Stomach (tissue), 9 donors: ENCODE measurements around the gene TMEM253. TPM values are rescaled to one million over a fixed set of nuclear protein-coding genes. Genes with fewer than 3 reads are reported as not detected.

Source experiments
- DNase-seq, 2 donors: peaks; one replicate each; pipeline versions ENCODE4 v3.0.0 to v3.0.0-alpha.2; 2013 to 2019
- H3K27ac ChIP-seq, 5 donors: fragments of 200-600 bp in 4 of 5; sonication (generic) in 4 of 5; one replicate each; pipeline ENCODE4 v1.5.1; 2013 to 2019; ENCODE audit warnings: mild to moderate bottlenecking in 1 of 5, moderate library complexity in 1 of 5
- H3K27me3 ChIP-seq, 3 donors: fragments of 200-600 bp; sonication (generic); one replicate each; pipeline ENCODE4 v1.5.1; 2017 to 2019; ENCODE audit warnings: mixed run types in 1 of 3
- H3K36me3 ChIP-seq, 4 donors: fragments of 200-600 bp; sonication (generic); 1 replicate in 3 of 4; 2 replicates in 1 of 4; pipeline ENCODE4 v1.5.1; 2016 to 2019
- H3K4me1 ChIP-seq, 4 donors: fragments of 200-600 bp; sonication (generic); one replicate each; pipeline ENCODE4 v1.5.1; 2016 to 2019
- H3K4me3 ChIP-seq, 4 donors: fragments of 200-600 bp; sonication (generic) in 3 of 4; one replicate each; pipeline ENCODE4 v1.5.1; 2016 to 2019; ENCODE audit warnings: mild to moderate bottlenecking in 1 of 4
- H3K9me3 ChIP-seq, 4 donors: fragments of 200-600 bp; sonication (generic); one replicate each; pipeline ENCODE4 v1.5.1; 2016 to 2019
- CTCF ChIP-seq, 7 experiments: fragments of 450-650 bp in 4 of 7; fragments of 200-600 bp in 3 of 7; sonication (generic) in 3 of 7; IDR thresholded peaks; one replicate each; pipeline ENCODE4 v1.5.1; 2016 to 2019; ENCODE audit warnings: antibody characterized with exemption in 7 of 7, control low read depth in 2 of 7, mild to moderate bottlenecking in 1 of 7
- EP300 ChIP-seq: sonication (generic); formaldehyde crosslinking; IDR thresholded peaks from one replicate; pipeline ENCODE4 v1.6.1; 2017; ENCODE audit warnings: antibody characterized with exemption
- POLR2A ChIP-seq, 4 donors: fragments of 450-650 bp; IDR thresholded peaks; one replicate each; pipeline ENCODE4 v1.6.1; 2016; ENCODE audit warnings: antibody characterized with exemption in 4 of 4, control low read depth in 2 of 4, mild to moderate bottlenecking in 1 of 4, moderate library complexity in 1 of 4
- POLR2AphosphoS5 ChIP-seq, 3 donors: sonication (generic); formaldehyde crosslinking; IDR thresholded peaks; one replicate each; pipeline ENCODE4 v1.6.1; 2016; ENCODE audit warnings: antibody characterized with exemption in 3 of 3
- whole genome bisulfite sequencing, 5 donors: extraction: QIAGEN DNeasy Blood & Tissue Kit in 3 of 5; methylation state at CpG; one replicate each; pipeline versions ENCODE4 v1.1.5 to v1.1.7; 2013 to 2018; 5-methylcytosine and 5-hydroxymethylcytosine counted together
- intact Hi-C: fragments of 100-400 bp; cut with DNase I; formaldehyde crosslinking; loops from one replicate; pipeline ENCODE4 v1.15.1; 2023; ENCODE audit warnings: low total_unique reads
- polyA plus RNA-seq, 3 donors: library from polyadenylated mRNA; stranded (reverse); fragments of 200-250 nt; gene quantifications; one replicate each; pipeline ENCODE4 v1.2.3, GENCODE V29; 2013
- total RNA-seq, 5 donors: library from RNA; depleted of rRNA; stranded (reverse); fragments of >200 nt; gene quantifications; one replicate each; pipeline versions ENCODE4 v1.1.0 to v1.2.3, GENCODE V29; 2014 to 2016
- donor health status: healthy with polysubstance abuse.
- donor health status: Bipolar disorder and iron deficiency.
- donor health status: healthy.

The TMEM253 gene
- total and polyA plus RNA-seq, 8 donors: 0.43 to 8.1 (median 1.1) TPM; not detected in 2

DNA sequence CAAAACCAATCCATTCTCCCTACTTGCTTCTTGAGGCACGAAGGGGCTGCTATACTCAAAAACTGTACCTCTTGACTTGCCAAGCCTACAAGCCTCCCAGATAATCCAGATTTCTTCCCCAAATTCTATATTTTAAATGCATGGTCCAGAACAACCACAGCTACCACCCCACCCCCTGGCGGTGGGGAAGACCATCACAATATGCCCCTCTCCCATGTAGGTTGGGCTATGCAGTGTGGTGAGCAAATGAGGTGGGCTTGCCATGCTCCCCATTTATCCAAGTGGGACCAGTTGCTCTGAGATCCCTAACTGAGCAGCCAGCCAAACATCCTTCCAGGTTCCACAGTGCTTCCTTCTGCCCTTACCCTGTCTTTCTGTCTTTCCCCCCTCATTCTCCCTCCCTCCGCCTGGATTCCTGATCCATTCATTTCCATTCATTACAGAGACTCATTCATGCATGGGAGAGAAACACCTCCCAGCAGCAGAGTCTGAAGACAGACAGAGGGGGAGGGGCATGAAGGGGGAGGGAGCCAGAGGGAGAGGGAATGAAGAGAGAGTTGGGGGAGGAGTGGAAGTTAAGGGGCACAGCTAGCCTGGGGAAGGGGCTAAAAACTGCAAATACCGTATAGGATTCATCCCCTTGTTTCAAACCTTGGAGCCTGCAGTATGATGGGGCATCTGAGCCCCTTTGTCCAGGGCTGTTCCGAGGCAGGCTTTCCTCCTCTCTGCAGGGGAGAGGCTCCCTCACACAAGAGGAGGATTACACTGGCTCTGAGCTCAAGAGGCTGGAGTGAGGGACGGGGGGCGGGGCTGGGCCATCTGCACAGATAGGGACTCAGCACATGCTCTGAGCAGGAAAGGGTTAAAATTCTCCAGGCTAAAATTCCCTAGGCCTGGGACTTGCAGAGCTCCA, 6.8 kb upstream of the TMEM253 start:
- peak in 1 of 2 donors; percentile 74 for DNase-seq
- WGBS, 5 donors: 57 to 80% (median 68%) methylated on average over 6 to 7 of the region's 7 CpGs
- Histone ChIP-seq H3K9me3 (no peaks in the 10 kb centered on the region), H3K4me3 (no peak overlapping the region), H3K27ac (no peak overlapping the region), H3K36me3 (peaks cover 14 to 45% (median 35%) of the 10 kb centered on the region in 4 donors), H3K4me1 (peaks cover 9 to 65% (median 36%) of the 10 kb centered on the region in 4 donors), H3K27me3 (no peaks in the 10 kb centered on the region)
- no peak for TF ChIP-seq POLR2A (IDR thresholded peaks at IDR 0.05)
- no peak for TF ChIP-seq CTCF (IDR thresholded peaks at IDR 0.05)
- no peak for TF ChIP-seq EP300
- no peak for TF ChIP-seq POLR2AphosphoS5 (IDR thresholded peaks at IDR 0.05)
- intact Hi-C loops: no loop called here

DNA sequence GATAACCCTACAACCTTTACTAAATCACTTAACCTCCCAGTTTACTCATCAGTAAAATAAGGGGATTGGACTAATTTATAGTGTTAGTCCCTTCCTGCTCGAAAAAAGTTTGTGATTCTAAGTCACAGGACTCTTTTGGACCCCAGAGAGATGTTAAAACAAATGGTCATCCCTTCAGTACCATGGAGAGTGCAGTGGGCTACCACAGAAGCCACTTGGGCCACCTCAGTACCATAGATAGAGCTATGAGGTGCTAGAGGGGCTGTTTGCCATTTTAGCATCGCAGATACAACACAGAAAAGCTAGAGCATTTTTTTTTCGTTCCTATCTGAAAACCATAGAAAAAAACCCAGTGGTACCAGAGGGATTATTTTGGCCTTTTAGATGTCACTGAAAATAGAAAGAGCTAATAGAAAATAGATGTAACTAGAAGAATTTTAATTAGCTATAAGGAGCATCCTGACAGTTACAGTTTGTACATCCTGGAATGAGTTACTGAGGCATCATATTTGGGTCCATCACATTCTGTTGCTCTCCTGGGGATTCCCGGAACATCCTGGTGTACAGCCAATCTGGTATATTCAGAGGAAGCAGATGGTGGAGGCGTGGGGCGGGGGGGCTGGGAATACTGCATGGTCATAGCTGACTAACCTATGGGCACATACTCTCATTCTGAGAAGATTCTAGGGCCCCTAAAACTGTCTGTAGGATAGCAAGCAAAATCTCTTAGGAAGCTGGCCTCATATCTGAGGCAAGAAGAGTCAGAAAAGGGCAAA, 5.2 kb upstream of the TMEM253 start:
- no peak for DNase-seq
- H3K4me1 ChIP-seq: peaks cover 19 to 77% (median 46%) of the 10 kb centered on the region in 4 donors
- intact Hi-C loops: no loop called here
- peak overlapping the region in 3 of 5 donors; percentile 92 to 96 (median 96) for H3K27ac ChIP-seq
- no peaks in the 10 kb centered on the region for H3K27me3 ChIP-seq
- TF ChIP-seq POLR2AphosphoS5 (IDR thresholded peaks at IDR 0.05): no peak
- no peak for TF ChIP-seq POLR2A (IDR thresholded peaks at IDR 0.05)
- TF ChIP-seq EP300: no peak
- TF ChIP-seq CTCF (IDR thresholded peaks at IDR 0.05): no peak
- peaks cover 9 to 29% (median 19%) of the 10 kb centered on the region in 4 donors for H3K36me3 ChIP-seq
- H3K4me3 ChIP-seq: no peak overlapping the region
- H3K9me3 ChIP-seq: no peaks in the 10 kb centered on the region
- WGBS, 5 donors: 63 to 77% (median 68%) methylated on average over 6 of the region's 6 CpGs

DNA sequence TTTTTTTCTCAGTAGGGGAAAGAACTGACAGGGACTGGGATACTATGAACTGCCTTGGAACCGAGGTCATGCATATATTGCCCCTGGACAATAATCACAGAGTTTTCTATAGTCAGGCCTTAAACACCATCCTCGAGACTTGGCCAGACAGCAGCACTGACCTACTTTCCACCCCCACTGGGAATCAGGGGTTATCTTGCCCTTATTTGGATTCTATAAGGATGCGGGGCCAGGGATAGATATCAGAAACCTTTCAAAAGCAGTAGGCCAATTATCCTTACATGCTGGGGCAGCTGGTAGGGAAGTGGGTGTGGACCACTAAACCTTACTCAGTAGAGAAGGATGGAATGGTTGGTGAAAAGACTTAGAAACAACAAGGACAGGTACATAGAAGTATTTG, 4.4 kb upstream of the TMEM253 start:
- no peak for DNase-seq
- H3K36me3 ChIP-seq: peaks cover 8 to 21% (median 12%) of the 10 kb centered on the region in 4 donors
- H3K9me3 ChIP-seq: no peaks in the 10 kb centered on the region
- intact Hi-C loops: no loop called here
- H3K4me3 ChIP-seq: no peak overlapping the region
- 49 to 68% (median 54%) methylated on average over 3 of the region's 3 CpGs for WGBS, 5 donors
- peaks cover 19 to 82% (median 48%) of the 10 kb centered on the region in 4 donors for H3K4me1 ChIP-seq
- H3K27ac ChIP-seq: peak overlapping the region; percentile 40 to 96 (median 92)
- no peaks in the 10 kb centered on the region for H3K27me3 ChIP-seq
- TF ChIP-seq EP300 (no peak), POLR2AphosphoS5 (IDR thresholded peaks at IDR 0.05) (no peak), CTCF (IDR thresholded peaks at IDR 0.05) (no peak), POLR2A (IDR thresholded peaks at IDR 0.05) (no peak)

DNA sequence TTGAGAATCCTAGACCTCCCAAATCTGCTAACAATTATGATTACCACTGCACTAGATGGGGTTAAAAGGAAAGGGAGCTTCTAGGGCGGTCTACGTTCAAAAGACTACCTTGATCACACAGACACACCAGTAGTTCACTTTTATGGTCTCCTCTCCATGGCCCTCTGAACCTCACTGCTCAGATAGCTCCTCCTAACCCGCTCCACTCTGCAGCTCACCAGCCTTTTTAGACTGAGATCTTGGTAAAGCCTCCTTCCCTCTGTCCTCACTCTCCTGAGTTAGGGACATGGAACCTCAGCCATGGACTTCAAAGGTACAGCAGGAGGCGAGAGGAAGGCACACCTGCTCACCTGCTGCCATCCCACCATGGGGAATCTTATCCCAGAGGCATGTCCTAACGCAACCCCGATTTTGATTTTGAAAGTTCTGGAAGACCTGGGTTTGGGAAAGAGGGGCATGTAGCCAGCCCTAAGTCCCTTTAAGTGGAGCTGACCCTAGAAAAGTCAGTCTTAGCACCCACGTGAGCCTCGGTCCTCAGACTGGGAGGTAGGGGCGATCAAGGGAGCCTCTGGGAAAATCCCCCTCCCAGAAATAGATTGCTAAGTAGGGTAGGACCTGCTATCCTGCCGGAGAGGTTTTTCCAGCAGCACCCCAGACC, 3.8 kb upstream of the TMEM253 start:
- 39 to 55% (median 41%) methylated on average over 10 of the region's 10 CpGs for WGBS, 5 donors
- H3K4me3 ChIP-seq: peak overlapping the region; percentile 62 to 76 (median 66)

More for the DNA sequence above, 3.8 kb upstream of the TMEM253 start:
- Histone ChIP-seq H3K36me3 (peaks cover 1 to 14% (median 8%) of the 10 kb centered on the region in 4 donors), H3K4me1 (peaks cover 19 to 79% (median 45%) of the 10 kb centered on the region in 4 donors), H3K27ac (peak overlapping the region; percentile 87 to 96 (median 92)), H3K27me3 (no peaks in the 10 kb centered on the region), H3K9me3 (no peaks in the 10 kb centered on the region)
- no peak for DNase-seq
- intact Hi-C loops: no loop called here
- TF ChIP-seq POLR2AphosphoS5 (IDR thresholded peaks at IDR 0.05) (no peak), POLR2A (IDR thresholded peaks at IDR 0.05) (no peak), EP300 (no peak), CTCF (IDR thresholded peaks at IDR 0.05) (no peak)
